Tibial nerve (tissue), 4 donors: Measurements from ENCODE around the gene SUPT3H. TPM values are rescaled to one million over a fixed set of nuclear protein-coding genes. Genes with fewer than 3 reads are reported as not detected.
"Not testable (repeated sequence)": the region's sequence is repeated elsewhere in the genome, so short reads cannot be mapped to it uniquely, and the experiment has no call there.

Source experiments
- DNase-seq, 2 donors: peaks; one replicate each; pipeline ENCODE4 v3.0.0-alpha.2; 2019; ENCODE audit warnings: low spot score in 2 of 2
- H3K27ac ChIP-seq, 4 donors: fragments of 200-600 bp; sonication (generic) in 3 of 4; one replicate each; pipeline ENCODE4 v1.5.1; 2017 to 2019; ENCODE audit warnings: mild to moderate bottlenecking in 1 of 4
- H3K27me3 ChIP-seq, 2 donors: fragments of 200-600 bp; sonication (generic) in 1 of 2; one replicate each; pipeline versions ENCODE4 v1.5.1 to v1.6.0; 2017 to 2019
- H3K36me3 ChIP-seq, 3 donors: fragments of 200-600 bp; sonication (generic); one replicate each; pipeline ENCODE4 v1.5.1; 2018 to 2019
- H3K4me1 ChIP-seq, 4 donors: fragments of 200-600 bp; sonication (generic) in 3 of 4; one replicate each; pipeline ENCODE4 v1.5.1; 2017 to 2019
- H3K4me3 ChIP-seq, 4 donors: fragments of 200-600 bp; sonication (generic) in 3 of 4; one replicate each; pipeline ENCODE4 v1.5.1; 2017 to 2019; ENCODE audit warnings: mild to moderate bottlenecking in 1 of 4, moderate library complexity in 1 of 4
- H3K9me3 ChIP-seq, 4 donors: fragments of 200-600 bp; sonication (generic) in 3 of 4; one replicate each; pipeline ENCODE4 v1.5.1; 2017 to 2019
- EP300 ChIP-seq, 2 donors: sonication (generic); formaldehyde crosslinking; IDR thresholded peaks; one replicate each; pipeline ENCODE4 v1.6.1; 2017; ENCODE audit warnings: antibody characterized with exemption in 2 of 2, mild to moderate bottlenecking in 1 of 2
- POLR2A ChIP-seq, 2 donors: fragments of 450-650 bp; IDR thresholded peaks; one replicate each; pipeline ENCODE4 v1.6.1; 2017; ENCODE audit warnings: antibody characterized with exemption in 2 of 2, mild to moderate bottlenecking in 2 of 2, moderate library complexity in 2 of 2
- WGBS, 2 donors: methylation state at CpG; one replicate each; pipeline ENCODE4 v1.1.5; 2018; 5-methylcytosine and 5-hydroxymethylcytosine counted together
- total RNA-seq, 4 donors: library from RNA; depleted of rRNA; stranded (reverse); fragments of >200 nt; gene quantifications; one replicate each; pipeline ENCODE4 v1.1.0, GENCODE V29; 2016
- TF ChIP-seq, protein P1 (sequence below), 5 experiments: fragments of 200-600 bp in 3 of 5; fragments of 450-650 bp in 2 of 5; sonication (generic) in 3 of 5; IDR thresholded peaks; one replicate each; pipeline ENCODE4 v1.5.1; 2016 to 2019; ENCODE audit warnings: antibody characterized with exemption in 5 of 5, mild to moderate bottlenecking in 3 of 5, moderate library complexity in 2 of 5

SUPT3H gene
- total RNA-seq, 4 donors from 2014 or later, result 6.6 to 16.5 (median 14.8) TPM

DNA sequence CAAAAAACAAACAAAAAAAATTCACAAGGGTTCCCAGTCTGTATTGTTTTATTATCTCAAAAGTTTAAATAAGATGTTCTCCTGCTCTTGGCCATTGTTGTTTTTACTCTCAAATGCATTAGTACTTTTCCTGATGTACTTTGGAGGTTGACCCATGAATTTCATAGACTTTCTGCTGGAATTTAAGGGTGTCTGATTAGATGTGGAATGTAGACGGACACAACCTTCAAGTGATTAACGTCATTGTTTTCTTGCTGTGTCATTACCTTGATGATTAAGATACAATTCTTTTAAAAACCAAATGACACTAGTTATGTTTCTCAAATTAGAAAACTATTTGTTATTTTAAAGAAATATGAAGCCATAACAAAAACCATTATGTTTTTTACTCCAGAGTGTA, 471.0 kb downstream of the SUPT3H start:
- Histone ChIP-seq H3K9me3 (peaks cover 0 to 5% (median 0%) of the 10 kb centered on the region in 4 donors), H3K4me3 (no peak overlapping the region), H3K27me3 (no peaks in the 10 kb centered on the region), H3K27ac (no peak overlapping the region), H3K36me3 (peaks cover 0 to 5% (median 0%) of the 10 kb centered on the region in 3 donors), H3K4me1 (no peaks in the 10 kb centered on the region)
- TF ChIP-seq, protein P1, sequence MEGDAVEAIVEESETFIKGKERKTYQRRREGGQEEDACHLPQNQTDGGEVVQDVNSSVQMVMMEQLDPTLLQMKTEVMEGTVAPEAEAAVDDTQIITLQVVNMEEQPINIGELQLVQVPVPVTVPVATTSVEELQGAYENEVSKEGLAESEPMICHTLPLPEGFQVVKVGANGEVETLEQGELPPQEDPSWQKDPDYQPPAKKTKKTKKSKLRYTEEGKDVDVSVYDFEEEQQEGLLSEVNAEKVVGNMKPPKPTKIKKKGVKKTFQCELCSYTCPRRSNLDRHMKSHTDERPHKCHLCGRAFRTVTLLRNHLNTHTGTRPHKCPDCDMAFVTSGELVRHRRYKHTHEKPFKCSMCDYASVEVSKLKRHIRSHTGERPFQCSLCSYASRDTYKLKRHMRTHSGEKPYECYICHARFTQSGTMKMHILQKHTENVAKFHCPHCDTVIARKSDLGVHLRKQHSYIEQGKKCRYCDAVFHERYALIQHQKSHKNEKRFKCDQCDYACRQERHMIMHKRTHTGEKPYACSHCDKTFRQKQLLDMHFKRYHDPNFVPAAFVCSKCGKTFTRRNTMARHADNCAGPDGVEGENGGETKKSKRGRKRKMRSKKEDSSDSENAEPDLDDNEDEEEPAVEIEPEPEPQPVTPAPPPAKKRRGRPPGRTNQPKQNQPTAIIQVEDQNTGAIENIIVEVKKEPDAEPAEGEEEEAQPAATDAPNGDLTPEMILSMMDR (IDR thresholded peaks at IDR 0.05), result no peak
- TF ChIP-seq EP300 (IDR thresholded peaks at IDR 0.05) (no peak), POLR2A (IDR thresholded peaks at IDR 0.05) (no peak)
- DNase-seq, result no peak
- 76 to 92% methylated on average over 2 of the region's 2 CpGs for WGBS, 2 donors

GRCh38 chr6:44900358-44900757, 477.4 kb downstream of the SUPT3H start:
- not testable (repeated sequence) for H3K27ac ChIP-seq, H3K36me3 ChIP-seq, H3K9me3 ChIP-seq, DNase-seq, H3K4me3 ChIP-seq, H3K4me1 ChIP-seq, H3K27me3 ChIP-seq
- WGBS, 2 donors, result 89 to 95% methylated on average over 11 of the region's 11 CpGs

DNA sequence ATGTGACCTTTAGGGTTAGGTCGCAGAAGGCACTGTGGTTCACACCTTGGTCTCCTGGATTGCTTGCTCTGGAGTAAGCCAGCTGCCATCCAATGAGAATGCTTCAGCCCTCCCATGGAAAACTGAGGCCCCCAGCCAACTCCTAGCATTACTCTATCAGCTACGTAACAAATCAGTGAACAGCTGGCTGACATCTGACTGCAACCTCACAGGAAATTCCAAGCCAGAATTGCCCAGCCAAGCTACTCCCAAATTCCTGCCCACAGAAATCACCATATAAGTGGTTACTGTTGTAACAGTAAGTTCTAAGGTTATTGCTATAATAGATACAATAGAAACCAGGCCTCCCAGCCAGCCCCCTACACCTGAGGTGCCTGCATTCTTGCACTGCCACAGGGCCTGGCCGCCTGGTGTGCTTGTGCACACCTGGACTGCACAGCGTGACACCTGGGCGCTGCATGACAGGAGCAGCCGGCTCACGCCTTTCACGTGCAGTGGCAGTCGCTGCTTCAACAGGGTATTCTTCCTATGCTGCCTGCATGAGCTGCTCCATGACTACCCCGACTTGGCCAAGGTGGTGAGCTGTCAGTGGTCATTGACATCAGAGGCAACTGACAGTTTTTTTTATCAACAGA, 479.3 kb downstream of the SUPT3H start:
- no peak overlapping the region for H3K27ac ChIP-seq
- no peak for DNase-seq
- H3K36me3 ChIP-seq, result peaks cover 0 to 9% (median 0%) of the 10 kb centered on the region in 3 donors
- H3K4me1 ChIP-seq, result no peaks in the 10 kb centered on the region
- no peak overlapping the region for H3K4me3 ChIP-seq
- WGBS, 2 donors, result 89 to 92% methylated on average over 10 of the region's 10 CpGs
- peaks cover 0 to 14% (median 0%) of the 10 kb centered on the region in 4 donors for H3K9me3 ChIP-seq
- no peak for TF ChIP-seq EP300 (IDR thresholded peaks at IDR 0.05)
- TF ChIP-seq, protein P1 (IDR thresholded peaks at IDR 0.05), result no peak
- no peak for TF ChIP-seq POLR2A (IDR thresholded peaks at IDR 0.05)
- H3K27me3 ChIP-seq, result no peaks in the 10 kb centered on the region

DNA sequence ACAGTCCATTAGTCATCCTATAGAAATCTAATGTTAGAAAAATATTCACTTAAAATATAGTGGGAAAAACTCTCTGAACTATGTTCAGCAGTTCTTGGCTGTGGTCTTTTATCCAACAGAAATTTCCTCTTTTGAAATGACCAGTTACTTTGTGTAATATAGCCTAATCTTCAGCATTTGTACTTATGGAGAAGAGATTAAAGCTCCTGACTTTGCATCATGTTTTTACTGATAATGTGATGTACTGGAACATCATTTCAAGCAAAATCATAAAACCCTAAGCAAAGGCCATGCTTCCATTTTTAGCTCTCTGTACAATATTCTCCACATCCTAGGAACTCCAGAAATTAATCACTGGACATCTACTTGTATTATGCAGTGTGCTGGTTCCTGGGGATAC, 480.4 kb downstream of the SUPT3H start:
- TF ChIP-seq POLR2A (IDR thresholded peaks at IDR 0.05) (no peak), EP300 (IDR thresholded peaks at IDR 0.05) (no peak)
- H3K4me1 ChIP-seq, result no peaks in the 10 kb centered on the region
- no peaks in the 10 kb centered on the region for H3K27me3 ChIP-seq
- H3K27ac ChIP-seq, result no peak overlapping the region
- H3K9me3 ChIP-seq, result peaks cover 0 to 14% (median 0%) of the 10 kb centered on the region in 4 donors
- DNase-seq, result no peak
- no peak overlapping the region for H3K4me3 ChIP-seq
- peaks cover 0 to 9% (median 0%) of the 10 kb centered on the region in 3 donors for H3K36me3 ChIP-seq

GRCh38 chr6:44896701-44897100, 481.0 kb downstream of the SUPT3H start:
- peaks cover 0 to 9% (median 0%) of the 10 kb centered on the region in 3 donors for H3K36me3 ChIP-seq
- DNase-seq, result no peak
- TF ChIP-seq, protein P1 (IDR thresholded peaks at IDR 0.05), result no peak
- no peak for TF ChIP-seq POLR2A (IDR thresholded peaks at IDR 0.05)
- no peak for TF ChIP-seq EP300 (IDR thresholded peaks at IDR 0.05)
- no peaks in the 10 kb centered on the region for H3K4me1 ChIP-seq
- H3K4me3 ChIP-seq, result no peak overlapping the region
- 83 to 84% methylated on average over 4 of the region's 4 CpGs for WGBS, 2 donors
- H3K27ac ChIP-seq, result no peak overlapping the region
- H3K27me3 ChIP-seq, result no peaks in the 10 kb centered on the region
- H3K9me3 ChIP-seq, result peaks cover 0 to 14% (median 0%) of the 10 kb centered on the region in 4 donors

GRCh38 chr6:44892579-44892978, 485.2 kb downstream of the SUPT3H start:
- Histone ChIP-seq H3K27ac (no peak overlapping the region), H3K4me1 (no peaks in the 10 kb centered on the region), H3K27me3 (no peaks in the 10 kb centered on the region), H3K9me3 (peaks cover 0 to 8% (median 0%) of the 10 kb centered on the region in 4 donors), H3K36me3 (no peaks in the 10 kb centered on the region), H3K4me3 (no peak overlapping the region)
- DNase-seq, result no peak
- TF ChIP-seq, protein P1 (IDR thresholded peaks at IDR 0.05), result no peak
- TF ChIP-seq POLR2A (IDR thresholded peaks at IDR 0.05), result no peak
- no peak for TF ChIP-seq EP300 (IDR thresholded peaks at IDR 0.05)

- DNase-seq, H3K4me1 ChIP-seq, H3K4me3 ChIP-seq, H3K27me3 ChIP-seq, H3K27ac ChIP-seq: not testable (repeated sequence)
- 74 to 77% methylated on average over 3 of the region's 3 CpGs for WGBS, 2 donors
- peaks cover 0 to 24% (median 0%) of the 10 kb centered on the region in 3 donors for H3K36me3 ChIP-seq
- peaks cover 0 to 27% (median 5%) of the 10 kb centered on the region in 4 donors for H3K9me3 ChIP-seq
Observed at GRCh38 chr6:44879071-44879470, 498.7 kb downstream of the SUPT3H start.

- H3K27me3 ChIP-seq, H3K27ac ChIP-seq: not testable (repeated sequence)
Observed at GRCh38 chr6:44876638-44877037, 501.1 kb downstream of the SUPT3H start.

More at GRCh38 chr6:44876638-44877037, 501.1 kb downstream of the SUPT3H start:
- H3K4me1 ChIP-seq, H3K4me3 ChIP-seq, DNase-seq: not testable (repeated sequence)
- H3K9me3 ChIP-seq, result peaks cover 0 to 11% (median under 1%) of the 10 kb centered on the region in 4 donors
- H3K36me3 ChIP-seq, result peaks cover 0 to 22% (median 0%) of the 10 kb centered on the region in 3 donors
